Endothelial cell (in vitro differentiated cells): ENCODE data around the gene RAD50. TPM values are rescaled to one million over a fixed set of nuclear protein-coding genes. Genes with fewer than 3 reads are reported as not detected.

ENCODE experiments used
- DNase-seq: peaks from one replicate; pipeline ENCODE4 v3.0.0; 2021; ENCODE audit warnings: low spot score
- H3K27ac Mint-ChIP-seq: one replicate; pipeline ENCODE4 v1.8.0; 2021; ENCODE audit warnings: mixed read lengths, inconsistent platforms; ENCODE audit not compliant: unreplicated experiment
- H3K27me3 Mint-ChIP-seq: one replicate; pipeline ENCODE4 v1.8.0; 2021; ENCODE audit warnings: mild to moderate bottlenecking, moderate library complexity, mixed read lengths, inconsistent platforms; ENCODE audit not compliant: unreplicated experiment
- H3K36me3 Mint-ChIP-seq: one replicate; pipeline ENCODE4 v1.8.0; 2021; ENCODE audit warnings: mild to moderate bottlenecking, low read depth, mixed read lengths, inconsistent platforms; ENCODE audit not compliant: unreplicated experiment
- H3K4me1 Mint-ChIP-seq: one replicate; pipeline ENCODE4 v1.8.0; 2021; ENCODE audit warnings: mild to moderate bottlenecking, mixed read lengths, inconsistent platforms; ENCODE audit not compliant: unreplicated experiment
- H3K4me3 Mint-ChIP-seq: one replicate; pipeline ENCODE4 v1.8.0; 2021; ENCODE audit warnings: mild to moderate bottlenecking, mixed read lengths, inconsistent platforms; ENCODE audit not compliant: unreplicated experiment
- H3K9me3 Mint-ChIP-seq: one replicate; pipeline ENCODE4 v1.8.0; 2021; ENCODE audit warnings: mixed read lengths, inconsistent platforms; ENCODE audit not compliant: unreplicated experiment
- total RNA-seq: library from RNA; stranded (reverse); fragmentation: NEBNext Ultra II Directional; extraction: Animal tissue kit (Norgen Biotek cat#: 25700); gene quantifications from one replicate; pipeline ENCODE4 v1.2.1, GENCODE V29; 2021; ENCODE audit not compliant: unreplicated experiment
- TF ChIP-seq, protein P1 (sequence below): fragments of 200-600 bp; sonication (generic); IDR thresholded peaks from one replicate; pipeline ENCODE4 v1.5.0; 2021; ENCODE audit warnings: antibody characterized with exemption; ENCODE audit not compliant: unreplicated experiment

The RAD50 gene
- total RNA-seq, 1 donor from 2014 or later = 20.0 TPM

GRCh38 chr5:132640613-132641012, 83.8 kb downstream of the RAD50 start:
- Mint-ChIP-seq H3K36me3 (peaks cover 10% of the 10 kb centered on the region), H3K27me3 (peaks cover 1% of the 10 kb centered on the region), H3K4me1 (peaks cover 20% of the 10 kb centered on the region), H3K4me3 (no peak overlapping the region), H3K27ac (no peak overlapping the region), H3K9me3 (no peaks in the 10 kb centered on the region)
- TF ChIP-seq, protein P1, sequence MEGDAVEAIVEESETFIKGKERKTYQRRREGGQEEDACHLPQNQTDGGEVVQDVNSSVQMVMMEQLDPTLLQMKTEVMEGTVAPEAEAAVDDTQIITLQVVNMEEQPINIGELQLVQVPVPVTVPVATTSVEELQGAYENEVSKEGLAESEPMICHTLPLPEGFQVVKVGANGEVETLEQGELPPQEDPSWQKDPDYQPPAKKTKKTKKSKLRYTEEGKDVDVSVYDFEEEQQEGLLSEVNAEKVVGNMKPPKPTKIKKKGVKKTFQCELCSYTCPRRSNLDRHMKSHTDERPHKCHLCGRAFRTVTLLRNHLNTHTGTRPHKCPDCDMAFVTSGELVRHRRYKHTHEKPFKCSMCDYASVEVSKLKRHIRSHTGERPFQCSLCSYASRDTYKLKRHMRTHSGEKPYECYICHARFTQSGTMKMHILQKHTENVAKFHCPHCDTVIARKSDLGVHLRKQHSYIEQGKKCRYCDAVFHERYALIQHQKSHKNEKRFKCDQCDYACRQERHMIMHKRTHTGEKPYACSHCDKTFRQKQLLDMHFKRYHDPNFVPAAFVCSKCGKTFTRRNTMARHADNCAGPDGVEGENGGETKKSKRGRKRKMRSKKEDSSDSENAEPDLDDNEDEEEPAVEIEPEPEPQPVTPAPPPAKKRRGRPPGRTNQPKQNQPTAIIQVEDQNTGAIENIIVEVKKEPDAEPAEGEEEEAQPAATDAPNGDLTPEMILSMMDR = no peak
- no peak for DNase-seq

GRCh38 chr5:132641241-132641723, 84.5 kb downstream of the RAD50 start:
- Mint-ChIP-seq H3K36me3 (peaks cover 10% of the 10 kb centered on the region), H3K4me1 (peaks cover 20% of the 10 kb centered on the region), H3K9me3 (no peaks in the 10 kb centered on the region), H3K27me3 (peaks cover 1% of the 10 kb centered on the region), H3K27ac (no peak overlapping the region), H3K4me3 (no peak overlapping the region)
- no peak for DNase-seq
- TF ChIP-seq, protein P1 = no peak

- peaks cover 1% of the 10 kb centered on the region for H3K27me3 Mint-ChIP-seq
- TF ChIP-seq, protein P1 = no peak
- peaks cover 20% of the 10 kb centered on the region for H3K4me1 Mint-ChIP-seq
- H3K36me3 Mint-ChIP-seq = peaks cover 10% of the 10 kb centered on the region
- no peak for DNase-seq
- H3K9me3 Mint-ChIP-seq = no peaks in the 10 kb centered on the region
- no peak overlapping the region for H3K27ac Mint-ChIP-seq
- no peak overlapping the region for H3K4me3 Mint-ChIP-seq
Measured at GRCh38 chr5:132641841-132642240, 85.1 kb downstream of the RAD50 start.

- TF ChIP-seq, protein P1 = no peak
Measured at GRCh38 chr5:132644177-132644576, 87.4 kb downstream of the RAD50 start.

DNA sequence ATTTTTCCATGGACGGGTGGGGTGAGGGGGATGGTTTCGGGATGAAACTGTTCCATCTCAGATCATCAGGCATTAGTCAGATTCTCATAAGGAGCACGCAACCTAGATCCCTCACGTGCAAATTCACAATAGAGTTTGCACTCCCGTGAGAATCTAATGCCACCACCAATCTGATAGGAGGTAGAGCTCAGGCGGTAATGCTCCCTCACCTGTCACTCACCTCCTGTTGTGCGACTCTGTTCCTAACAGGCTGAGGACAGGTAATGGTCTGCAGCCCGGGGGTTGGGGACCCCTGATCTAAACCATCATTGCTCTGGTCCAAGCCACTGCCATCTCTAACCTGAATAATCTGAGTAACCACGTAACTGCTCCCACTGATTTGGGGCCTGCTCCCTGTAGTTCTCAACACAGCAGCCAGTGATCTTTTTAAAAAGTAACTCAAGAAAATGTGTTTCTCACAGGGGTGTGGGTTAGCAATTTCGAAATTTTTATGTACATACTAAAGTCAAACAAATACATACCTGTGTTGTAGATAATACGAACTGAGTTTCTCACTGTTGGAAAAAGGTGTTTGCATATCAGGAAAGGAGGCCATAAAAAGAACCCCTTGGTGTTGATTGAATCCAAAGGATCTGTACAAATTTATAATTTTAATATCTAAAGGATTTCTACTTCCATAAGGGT, 89.9 kb downstream of the RAD50 start:
- H3K4me3 Mint-ChIP-seq = no peak overlapping the region
- peaks cover 4% of the 10 kb centered on the region for H3K9me3 Mint-ChIP-seq
- peaks cover 14% of the 10 kb centered on the region for H3K36me3 Mint-ChIP-seq
- H3K27ac Mint-ChIP-seq = no peak overlapping the region
- TF ChIP-seq, protein P1 = no peak
- no peak for DNase-seq
- peaks cover 7% of the 10 kb centered on the region for H3K4me1 Mint-ChIP-seq
- peaks cover 1% of the 10 kb centered on the region for H3K27me3 Mint-ChIP-seq

More at GRCh38 chr5:132644177-132644576, 87.4 kb downstream of the RAD50 start:
- Mint-ChIP-seq H3K4me1 (peaks cover 18% of the 10 kb centered on the region), H3K27me3 (peaks cover 1% of the 10 kb centered on the region), H3K4me3 (no peak overlapping the region), H3K27ac (no peak overlapping the region), H3K36me3 (peaks cover 14% of the 10 kb centered on the region), H3K9me3 (peaks cover 4% of the 10 kb centered on the region)
- DNase-seq = no peak
